Endometrium (tissue), 2 donors: ENCODE results near the gene MYOT.
"Not testable (repeated sequence)": the region's sequence is repeated elsewhere in the genome, so short reads cannot be mapped to it uniquely, and the experiment has no call there.

Experiments used
- FAIRE-seq: peaks from 2 replicates; lab custom pipeline; 2012; peaks lifted over from hg19 to GRCh38; lab: Jason Lieb, UNC
- donor health status: control.
- donor health status: control.

MYOT gene, protein sequence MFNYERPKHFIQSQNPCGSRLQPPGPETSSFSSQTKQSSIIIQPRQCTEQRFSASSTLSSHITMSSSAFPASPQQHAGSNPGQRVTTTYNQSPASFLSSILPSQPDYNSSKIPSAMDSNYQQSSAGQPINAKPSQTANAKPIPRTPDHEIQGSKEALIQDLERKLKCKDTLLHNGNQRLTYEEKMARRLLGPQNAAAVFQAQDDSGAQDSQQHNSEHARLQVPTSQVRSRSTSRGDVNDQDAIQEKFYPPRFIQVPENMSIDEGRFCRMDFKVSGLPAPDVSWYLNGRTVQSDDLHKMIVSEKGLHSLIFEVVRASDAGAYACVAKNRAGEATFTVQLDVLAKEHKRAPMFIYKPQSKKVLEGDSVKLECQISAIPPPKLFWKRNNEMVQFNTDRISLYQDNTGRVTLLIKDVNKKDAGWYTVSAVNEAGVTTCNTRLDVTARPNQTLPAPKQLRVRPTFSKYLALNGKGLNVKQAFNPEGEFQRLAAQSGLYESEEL

DNA sequence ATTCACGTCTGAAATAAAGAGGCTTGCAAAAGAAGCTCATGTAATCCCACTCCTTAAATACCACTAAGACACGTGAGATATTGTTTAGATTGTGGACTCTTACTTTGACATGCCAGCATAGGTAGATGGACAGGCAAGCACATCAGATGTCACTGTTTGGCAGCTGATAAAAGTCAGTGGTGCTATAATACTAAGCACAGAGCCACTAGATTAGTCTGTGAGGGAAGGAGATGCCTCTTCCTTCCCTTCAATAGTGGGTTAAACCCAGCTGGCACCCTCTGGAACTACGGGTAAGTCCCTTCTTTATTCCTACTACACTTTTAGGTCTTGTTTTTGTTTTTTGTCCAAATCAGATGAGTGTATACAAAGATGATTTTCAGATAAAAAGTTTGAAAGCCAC is at the start of gene MYOT:
MYOT (plus strand) TSS at position 197 of the 400 bp plus-strand sequence. CDS start 2,792 bp downstream, outside the sequence.
- no peak for FAIRE-seq

DNA sequence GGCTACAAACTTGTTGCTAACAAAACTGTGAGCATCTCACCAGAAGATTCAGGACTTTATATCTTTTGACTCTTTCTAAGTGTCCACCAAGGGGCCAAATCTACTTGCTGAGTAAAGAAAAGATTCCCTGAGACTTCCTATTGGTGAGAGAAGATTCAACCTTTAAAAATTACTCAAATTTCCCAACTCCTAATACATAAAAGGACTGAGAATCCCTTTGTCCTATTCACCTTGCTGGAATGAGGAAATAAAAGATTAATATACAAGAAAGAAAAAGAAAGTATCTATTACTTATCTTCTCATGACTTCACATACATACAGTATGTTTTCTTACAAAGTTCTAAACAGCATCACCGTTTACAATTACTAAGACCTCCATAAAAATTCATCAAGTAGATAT is 47.9 kb upstream of the MYOT start:
- no peak for FAIRE-seq

DNA sequence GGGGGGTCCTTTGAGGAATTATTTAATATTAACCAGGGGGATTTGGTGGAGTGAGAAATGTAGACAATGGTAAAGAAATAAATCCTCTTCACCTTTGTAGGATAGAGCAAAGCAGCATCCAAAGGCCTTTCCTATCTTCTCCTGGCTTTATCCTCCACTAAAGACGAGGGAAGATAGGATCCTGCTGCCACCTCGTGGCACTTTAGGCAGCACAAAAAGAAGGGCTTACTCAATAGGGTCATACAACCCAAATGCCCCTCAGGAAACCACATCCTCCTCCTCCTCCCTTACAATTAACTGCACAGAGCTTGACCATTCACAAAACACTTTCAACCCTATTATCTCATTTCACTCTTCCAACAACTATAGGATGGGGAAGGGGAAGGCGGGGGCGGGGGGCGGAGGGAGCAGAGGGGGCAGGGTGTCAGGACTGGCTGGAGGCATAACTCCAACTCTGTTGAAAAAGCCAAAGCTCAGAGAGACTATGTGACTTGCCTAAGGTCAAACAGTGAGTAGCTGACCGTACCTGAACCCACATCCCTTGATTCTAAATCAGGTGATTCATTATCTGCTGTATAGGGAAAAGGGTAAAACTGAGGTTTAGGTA is 45.4 kb upstream of the MYOT start:
- FAIRE-seq, result no peak

DNA sequence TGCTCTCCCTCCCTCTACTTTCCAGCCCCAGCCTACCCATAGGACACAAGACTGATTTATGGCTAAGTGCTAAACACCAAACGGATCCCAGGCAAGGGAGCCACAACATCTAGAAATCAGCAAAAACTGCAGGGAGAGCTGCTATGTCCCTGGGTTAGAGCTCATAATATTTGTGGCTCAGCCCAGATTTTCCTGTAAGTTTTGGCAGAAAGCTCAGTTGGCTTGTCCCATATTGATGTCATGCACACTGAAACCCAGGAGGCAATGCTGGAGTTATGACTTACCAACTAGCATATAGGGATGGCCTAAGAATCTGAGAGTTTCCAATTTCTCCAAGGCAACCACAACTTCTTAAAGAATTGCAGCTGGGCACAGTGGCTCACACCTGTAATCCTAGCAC is 44.7 kb upstream of the MYOT start:
- FAIRE-seq, result no peak

DNA sequence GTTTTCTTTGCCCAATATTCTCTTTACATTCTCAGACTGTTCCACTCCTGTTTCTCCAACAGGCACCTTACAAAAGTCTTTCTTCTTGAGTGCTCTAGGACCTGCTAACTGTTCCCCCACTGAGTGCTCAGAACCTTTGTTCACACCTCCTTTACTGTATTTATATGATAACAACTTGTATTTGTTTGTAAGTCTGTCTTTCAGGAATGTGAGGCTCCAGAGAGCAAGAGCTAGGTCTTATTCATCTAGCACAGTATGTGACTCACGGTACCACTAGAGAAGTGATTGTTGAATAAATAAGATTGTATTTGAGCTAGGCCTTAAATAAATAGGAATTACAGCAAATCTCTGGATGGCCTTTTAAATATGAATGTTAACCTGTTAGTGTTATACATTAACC is 42.5 kb upstream of the MYOT start:
- no peak for FAIRE-seq

DNA sequence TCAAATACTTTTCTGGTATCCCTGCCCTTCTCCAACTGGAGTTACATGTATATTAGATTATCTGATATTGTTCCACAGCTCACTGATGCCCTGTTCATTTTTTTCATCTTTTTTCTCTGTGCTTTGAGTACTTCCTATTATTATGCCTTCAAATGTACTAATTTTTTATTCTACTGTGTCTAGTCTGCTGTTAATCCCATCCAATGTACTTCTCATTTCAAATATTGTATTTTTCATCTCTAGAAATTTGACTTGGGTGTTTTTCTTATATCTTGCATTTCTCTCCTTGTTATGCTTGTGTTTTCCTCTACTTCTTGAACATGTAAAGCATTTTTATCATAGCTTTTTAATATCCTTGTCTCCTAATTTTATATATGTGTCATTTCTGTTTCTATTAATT is 41.6 kb upstream of the MYOT start:
- no peak for FAIRE-seq

DNA sequence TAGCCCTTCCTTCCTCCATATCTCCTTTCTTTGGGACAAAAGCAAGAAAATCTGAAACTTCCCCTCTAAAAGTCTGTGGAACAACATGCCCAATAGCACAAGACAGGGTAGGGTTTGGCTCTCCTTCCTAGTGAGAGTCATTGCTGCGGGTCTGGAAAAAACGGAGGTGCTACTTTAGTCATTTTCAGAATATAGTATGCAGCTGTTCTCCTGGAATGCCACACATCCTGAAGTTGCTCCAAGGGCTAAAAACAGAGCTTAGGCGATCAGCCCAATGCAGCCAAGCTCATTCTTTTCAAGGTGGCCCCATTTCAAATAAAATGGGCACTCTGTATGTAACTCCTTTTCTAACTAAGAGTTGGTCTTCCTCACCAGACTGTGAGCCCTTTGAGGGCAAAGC is 39.5 kb upstream of the MYOT start:
- no peak for FAIRE-seq

DNA sequence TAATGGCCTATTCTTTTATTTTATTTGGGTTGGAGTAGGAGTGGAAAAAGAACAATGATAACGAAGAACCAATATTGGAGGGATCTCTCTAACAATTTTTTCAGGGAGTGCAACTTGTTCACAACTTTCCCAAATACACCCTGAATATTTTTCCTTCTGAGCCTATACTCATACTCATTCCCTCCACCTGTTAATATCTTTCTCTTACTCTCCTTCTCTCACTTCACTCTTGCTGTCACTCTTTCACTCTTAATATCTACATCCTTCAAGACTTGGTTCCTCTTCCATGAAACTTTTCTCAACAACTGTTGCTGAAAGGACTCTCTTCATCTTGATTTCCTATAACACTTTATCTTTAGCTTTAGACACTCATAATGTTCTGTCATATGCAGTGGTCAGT is 39.0 kb upstream of the MYOT start:
- no peak for FAIRE-seq

DNA sequence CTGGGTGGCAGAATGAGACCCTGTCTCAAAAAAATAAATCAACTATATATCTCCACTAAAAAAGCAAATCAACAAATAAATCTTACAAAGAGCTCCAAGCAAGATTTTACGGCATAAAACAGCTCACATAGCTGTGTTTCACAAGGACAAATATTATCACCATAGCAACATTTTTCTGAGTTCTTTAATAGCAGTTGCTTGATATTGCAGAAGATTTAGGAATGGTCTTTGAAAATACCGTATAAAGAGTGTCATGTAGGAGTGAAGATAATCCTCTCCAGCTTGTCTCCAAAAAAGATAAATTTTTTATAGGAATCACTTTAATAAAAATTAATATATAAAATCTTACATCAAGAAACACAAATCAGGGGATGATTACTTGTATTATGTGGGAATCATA is 36.6 kb upstream of the MYOT start:
- FAIRE-seq, result no peak

DNA sequence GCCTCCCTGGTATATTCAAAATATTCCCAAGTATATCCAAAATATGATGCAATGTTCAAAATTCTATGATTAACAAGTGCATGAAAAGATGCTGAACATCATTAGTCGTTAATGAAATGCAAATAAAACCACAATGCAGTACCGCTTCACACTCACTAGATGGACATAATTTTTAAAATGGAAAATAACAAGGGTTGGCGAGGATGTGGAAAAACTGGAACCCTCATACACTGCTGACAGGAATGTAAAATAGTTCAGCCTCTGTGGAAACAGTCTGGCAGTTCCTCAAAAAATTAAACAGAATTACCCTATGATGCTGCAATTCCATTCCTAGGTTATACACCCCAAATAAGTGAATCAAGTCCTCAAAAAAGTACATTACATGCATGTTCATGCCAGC is 36.1 kb upstream of the MYOT start:
- FAIRE-seq, result no peak

DNA sequence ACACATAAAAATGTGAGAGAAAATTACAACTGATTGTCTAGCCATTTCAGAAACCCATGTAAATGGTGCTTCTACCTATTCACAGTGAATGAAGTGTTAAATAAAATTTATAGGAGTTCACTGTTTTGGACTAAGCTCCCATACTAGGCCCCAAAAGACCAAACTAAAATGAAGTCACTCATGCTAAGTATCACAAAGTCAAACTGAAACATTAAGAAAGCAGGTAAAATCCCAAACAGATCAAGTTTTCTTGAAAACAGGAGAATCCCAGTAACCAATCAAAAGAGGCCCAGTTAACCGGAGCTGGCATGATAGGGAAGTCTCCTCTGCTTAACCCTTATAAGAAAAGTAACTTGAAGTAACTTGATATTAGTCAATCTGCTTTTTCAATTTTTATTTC is 35.2 kb upstream of the MYOT start:
- FAIRE-seq, result no peak

DNA sequence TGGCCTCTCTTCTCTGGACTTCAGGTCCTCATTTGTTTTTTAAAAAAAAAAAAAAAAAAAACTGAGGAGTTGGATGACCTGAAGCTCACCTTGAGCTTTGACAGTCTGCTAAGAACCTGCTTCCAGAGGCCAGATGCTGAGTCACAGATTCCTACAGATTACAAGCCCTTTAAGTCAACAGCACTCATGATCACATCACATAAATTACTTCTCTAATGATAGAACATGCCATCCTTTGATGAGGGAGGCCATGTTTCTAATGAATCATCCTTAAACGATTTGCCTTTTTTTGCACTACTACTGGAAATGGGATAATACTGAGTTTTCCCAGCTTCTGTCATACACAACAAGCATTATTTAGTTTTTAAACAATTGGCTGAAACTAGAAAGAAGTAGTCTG is 34.2 kb upstream of the MYOT start:
- FAIRE-seq, result no peak

DNA sequence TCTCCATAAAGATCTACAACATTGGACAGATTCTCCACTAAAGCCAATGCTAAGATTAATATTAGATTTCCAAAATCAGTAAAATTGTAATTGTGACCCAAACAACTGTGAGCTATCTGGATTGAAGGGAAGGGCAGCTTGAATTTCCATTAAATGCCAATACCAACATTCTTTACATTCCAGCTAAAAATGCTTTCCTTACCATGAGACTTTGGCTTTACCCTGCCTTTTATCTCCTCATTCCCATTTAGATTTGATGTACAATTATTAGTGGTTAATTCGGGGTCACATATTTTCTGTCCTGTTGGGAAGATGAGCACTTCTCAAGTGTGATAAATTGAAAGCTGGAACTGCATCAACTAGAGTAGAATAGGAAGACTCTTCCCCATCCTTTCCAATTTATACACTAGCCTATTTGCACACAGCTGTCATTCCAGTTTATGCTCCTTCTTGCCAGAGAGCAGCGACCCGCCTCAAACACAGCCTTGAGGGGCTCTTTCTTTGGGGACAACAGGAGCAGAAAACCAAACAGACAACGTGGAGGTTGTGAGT is 33.1 kb upstream of the MYOT start:
- no peak for FAIRE-seq

DNA sequence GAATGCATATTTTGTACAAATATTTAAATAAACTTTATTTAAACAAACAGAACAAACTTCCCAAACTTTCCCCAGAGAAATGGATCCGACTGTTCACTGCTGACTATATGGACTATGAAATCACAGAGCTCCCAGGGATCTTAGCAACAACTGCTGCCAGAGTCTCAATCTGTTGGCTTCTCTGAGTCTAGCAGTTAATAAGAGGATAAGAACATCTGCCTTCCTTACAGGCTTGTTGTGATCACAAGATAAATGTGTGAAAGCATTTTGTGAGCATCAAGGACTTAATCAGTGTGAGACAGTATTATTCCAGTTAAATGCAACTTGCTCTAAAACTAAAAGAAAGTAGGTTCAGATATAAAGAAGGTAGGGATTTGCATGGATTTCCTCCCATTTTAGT is 31.4 kb upstream of the MYOT start:
- no peak for FAIRE-seq

DNA sequence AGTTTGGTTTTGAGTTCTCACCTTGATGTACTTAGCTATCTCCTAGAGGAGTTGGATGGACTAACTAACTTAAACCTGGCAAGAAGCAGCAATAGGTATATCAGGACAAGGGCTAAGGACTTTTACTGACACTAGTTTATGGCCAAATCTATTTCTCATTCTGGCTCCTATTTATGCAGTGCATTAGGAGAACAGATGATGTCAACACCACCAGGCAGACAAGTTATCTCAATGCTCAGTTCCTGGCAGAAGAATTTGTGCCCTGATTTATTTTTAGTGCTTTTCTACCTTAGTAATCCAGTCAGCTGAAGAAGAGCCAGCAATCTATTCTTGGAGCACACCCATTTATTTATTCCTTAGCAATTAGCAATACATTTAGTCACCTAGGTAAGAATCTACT is 30.7 kb upstream of the MYOT start:
- FAIRE-seq, result no peak

DNA sequence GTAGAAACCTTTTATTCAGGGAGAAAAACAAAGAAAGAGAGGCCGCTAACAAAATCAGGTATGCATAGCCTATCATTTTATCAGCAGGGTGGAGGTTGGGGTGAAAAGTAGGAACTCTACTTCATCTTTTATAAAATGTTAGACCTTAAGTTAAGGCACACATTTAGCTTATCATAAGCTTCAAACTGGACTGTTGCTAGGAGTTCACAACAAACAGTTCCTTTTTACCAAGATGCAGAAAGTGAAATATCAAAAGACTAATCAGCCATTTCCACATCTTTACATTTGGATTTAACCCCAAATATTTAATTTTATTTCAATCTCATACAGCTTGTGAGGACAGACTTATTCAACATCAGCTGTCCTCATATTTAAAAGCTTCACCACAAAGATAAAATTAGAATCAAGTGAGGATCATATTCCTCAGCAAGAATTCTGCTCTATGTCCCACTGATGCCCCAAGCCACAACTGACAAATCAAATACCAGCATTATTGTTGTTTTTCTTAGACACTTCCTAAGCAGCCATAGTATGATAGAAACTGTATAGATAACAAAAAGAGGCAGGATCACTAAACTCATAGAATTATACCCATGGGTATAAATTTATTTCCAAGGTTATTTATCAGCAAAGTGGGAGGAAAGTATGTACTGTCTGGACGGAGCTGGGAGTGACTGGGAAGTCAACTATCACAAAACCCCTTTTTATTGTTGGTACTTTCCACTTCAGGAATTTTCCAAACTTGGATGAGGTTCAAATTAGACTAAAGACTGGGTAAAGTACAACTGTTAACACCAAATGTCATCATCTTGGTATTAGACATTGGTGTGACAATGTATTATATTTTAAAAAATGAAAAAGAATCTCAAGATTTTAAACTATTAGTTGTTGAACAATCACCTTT is 29.9 kb upstream of the MYOT start:
- no peak for FAIRE-seq

DNA sequence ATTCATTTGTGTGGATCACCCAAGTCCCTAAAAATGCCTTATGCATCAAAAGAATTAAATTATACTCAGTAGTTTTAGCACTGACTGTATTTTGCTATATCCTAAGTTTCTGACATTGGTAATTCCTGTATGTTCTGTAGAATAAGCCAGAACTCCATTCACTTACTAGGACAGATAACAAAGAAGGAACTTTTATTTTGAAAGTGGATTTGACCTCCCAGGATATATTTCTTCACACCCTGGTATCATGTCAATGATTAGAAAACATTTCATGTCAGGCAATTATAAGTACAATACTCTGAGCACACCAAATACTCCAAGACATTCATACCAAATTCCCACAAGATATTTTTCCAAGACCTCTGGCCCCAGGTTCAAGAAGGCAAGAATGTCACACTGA is 28.7 kb upstream of the MYOT start:
- no peak for FAIRE-seq

DNA sequence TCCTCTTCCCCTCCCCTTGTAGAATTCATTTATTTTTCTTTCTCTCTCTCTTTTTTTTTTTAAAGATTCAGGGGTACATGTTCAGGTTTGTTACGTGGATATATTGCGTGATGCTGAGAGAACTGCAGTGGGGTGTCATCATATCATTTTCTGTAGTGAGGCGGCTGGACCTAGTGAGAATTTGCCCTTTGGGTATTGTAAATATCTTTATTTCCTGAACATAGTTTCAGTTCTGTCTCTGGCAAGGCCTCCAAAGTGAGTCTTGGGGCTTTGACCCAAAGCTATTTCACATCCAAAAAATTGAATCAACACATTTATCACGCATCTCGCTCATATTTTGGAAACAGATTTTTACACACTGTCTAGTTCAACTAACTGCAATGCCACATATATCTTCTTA is 25.4 kb upstream of the MYOT start:
- FAIRE-seq, result no peak

DNA sequence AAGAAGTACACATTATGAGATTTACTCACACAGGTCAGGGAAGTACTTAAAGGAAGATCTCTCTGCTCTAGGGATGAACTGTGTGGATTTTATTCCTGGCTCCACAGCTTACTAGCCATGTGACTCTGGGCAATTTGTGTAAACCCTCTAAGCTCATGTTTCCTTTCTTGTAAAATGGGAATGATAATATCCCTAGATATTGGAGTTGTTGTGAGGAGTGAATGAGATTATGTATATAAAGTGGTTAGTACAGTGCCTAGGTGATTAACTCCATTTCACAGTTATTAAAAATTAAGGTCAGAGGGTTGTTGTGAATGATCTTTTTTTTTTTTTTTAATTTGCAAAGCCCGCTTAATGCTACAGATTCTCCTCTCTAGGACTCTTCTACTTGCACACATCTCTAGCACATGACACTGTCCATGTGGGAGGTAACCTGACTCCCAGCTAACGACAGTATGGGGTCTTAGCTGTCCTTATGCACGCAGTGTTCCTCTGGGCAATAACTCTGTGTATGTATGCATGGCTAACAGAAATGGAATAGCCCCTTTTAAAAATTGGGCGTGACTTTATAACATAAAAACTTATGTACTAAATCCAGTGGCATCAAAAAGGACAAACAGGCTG is 23.9 kb upstream of the MYOT start:
- FAIRE-seq, result no peak

DNA sequence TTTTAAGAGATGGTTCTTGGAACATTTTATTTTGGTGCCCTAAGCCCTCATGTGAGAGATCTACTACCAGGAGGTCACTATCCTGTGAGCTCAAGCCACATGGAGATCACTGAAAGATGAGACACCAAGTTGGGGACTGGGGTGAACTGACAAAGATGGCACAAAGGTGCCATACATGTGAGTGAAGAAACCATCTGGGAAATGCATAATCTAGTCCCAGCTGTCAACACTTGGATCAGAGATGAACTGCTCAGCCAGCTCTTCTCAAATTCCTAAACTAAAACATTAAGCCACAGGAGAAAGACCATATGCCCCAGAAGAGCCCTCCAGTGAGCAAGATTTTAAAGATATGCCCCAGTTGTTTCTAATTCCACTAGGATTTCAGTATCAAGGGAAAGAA is 22.2 kb upstream of the MYOT start:
- no peak for FAIRE-seq

DNA sequence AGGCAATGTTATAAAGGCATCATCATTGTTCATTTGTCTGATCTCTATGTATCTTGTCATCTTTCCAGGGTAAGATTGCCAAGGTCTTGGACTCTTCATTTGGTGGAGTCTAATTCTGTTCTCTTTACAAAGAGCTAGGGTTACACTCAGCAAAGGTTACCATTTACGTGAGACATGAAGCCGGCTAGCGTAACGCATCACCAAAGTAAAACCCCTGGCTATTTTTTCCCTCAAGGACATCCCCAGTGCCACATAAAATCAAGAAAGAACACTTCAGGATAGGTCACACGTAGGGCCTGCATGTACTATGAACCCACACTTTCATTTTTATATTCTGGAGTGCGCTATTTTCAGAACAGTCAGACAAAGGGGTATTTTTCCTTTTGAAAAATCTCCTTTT is 20.0 kb upstream of the MYOT start:
- no peak for FAIRE-seq

DNA sequence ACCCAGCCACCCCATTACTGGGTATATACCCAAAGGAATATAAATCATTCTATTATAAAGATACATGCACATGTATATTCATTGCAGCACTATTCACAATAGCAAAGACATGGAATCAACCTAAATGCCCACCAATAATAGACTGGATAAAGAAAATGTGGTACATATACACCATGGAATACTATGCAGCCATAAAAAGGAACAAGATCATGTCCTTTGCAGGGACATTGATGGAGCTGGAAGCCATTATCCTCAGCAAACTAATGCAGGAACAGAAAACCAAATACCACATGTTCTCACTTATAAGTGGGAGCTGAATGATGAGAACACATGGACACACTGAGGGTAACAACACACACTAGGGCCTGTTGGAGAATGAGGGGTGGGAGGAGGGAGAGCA is 14.5 kb upstream of the MYOT start:
- not testable (repeated sequence) for FAIRE-seq
